Endothelial cell of umbilical vein (primary cell): ENCODE measurements around the gene CROCC2. TPM values are rescaled to one million over a fixed set of nuclear protein-coding genes. Genes with fewer than 3 reads are reported as not detected.

ENCODE experiments used
- BruUV-seq: library from RNA; stranded (reverse); fragments of 400-500 nt; replicated peaks from 2 replicates; lab custom pipeline; 2021; lab: Mats Ljungman, UMichigan
- CTCF ChIA-PET: fragments of 300-600, 350-600 bp; sonication (Branson Sonifier 250); formaldehyde crosslinking; loops from one replicate; lab custom pipeline; 2021; ENCODE audit warnings: antibody characterized with exemption, inconsistent platforms; lab: Charles Lee
- POLR2A ChIA-PET: fragments of 300-600, 350-600 bp; sonication (Branson Sonifier 250); formaldehyde crosslinking; loops from one replicate; lab custom pipeline; 2021; ENCODE audit warnings: antibody characterized with exemption, inconsistent platforms; lab: Charles Lee
- DNase-seq: peaks from one replicate; pipeline ENCODE4 v3.0.0-alpha.2; 2011; ENCODE audit warnings: low read depth, low spot score
- FAIRE-seq: peaks from 2 replicates; lab custom pipeline; 2011; peaks lifted over from hg19 to GRCh38; lab: Jason Lieb, UNC
- H2AFZ ChIP-seq: 2 replicates; pipeline ENCODE4 v1.6.0; 2012; ENCODE audit warnings: low read depth, low read length, control low read depth, inconsistent platforms
- H3K27ac ChIP-seq: 2 replicates; pipeline ENCODE4 v1.5.1; 2011; ENCODE audit warnings: low read depth, mild to moderate bottlenecking, control low read depth, low read length, moderate library complexity; ENCODE audit not compliant: insufficient read depth
- H3K27me3 ChIP-seq, 2 experiments: 2 replicates each; pipeline versions ENCODE4 v1.6.0 to v1.6.1; 2011; ENCODE audit warnings: low read length in 2 of 2, mixed read lengths in 1 of 2; ENCODE audit not compliant: control insufficient read depth in 2 of 2, insufficient read depth in 2 of 2
- H3K36me3 ChIP-seq, 2 experiments: 2 replicates in 1 of 2; 3 replicates in 1 of 2; pipeline ENCODE4 v1.5.1; 2011; ENCODE audit warnings: low read length in 2 of 2, mild to moderate bottlenecking in 1 of 2, moderate library complexity in 1 of 2; ENCODE audit not compliant: control insufficient read depth in 2 of 2, insufficient read depth in 2 of 2; ENCODE audit errors: extremely low read depth in 1 of 2
- H3K4me1 ChIP-seq: 3 replicates; pipeline ENCODE4 v1.5.1; 2011; ENCODE audit warnings: mild to moderate bottlenecking, low read length; ENCODE audit not compliant: control insufficient read depth, insufficient read depth; ENCODE audit errors: extremely low read depth
- H3K4me2 ChIP-seq: 2 replicates; pipeline ENCODE4 v1.6.1; 2011; ENCODE audit warnings: low read length, control low read depth, mixed read lengths; ENCODE audit not compliant: insufficient read depth
- H3K4me3 ChIP-seq, 3 experiments: fragments of 200-600 bp in 1 of 3; sonication (generic), shearing (Covaris generic) in 1 of 3; replicated peaks in 1 of 3; 2 replicates each; pipeline ENCODE4 v1.5.1; 2011 to 2016; ENCODE audit warnings: control low read depth in 3 of 3, low read length in 3 of 3, mild to moderate bottlenecking in 2 of 3, inconsistent platforms in 1 of 3, low read depth in 1 of 3, moderate library complexity in 1 of 3; ENCODE audit not compliant: insufficient read depth in 1 of 3
- H3K79me2 ChIP-seq: 2 replicates; pipeline ENCODE4 v1.6.0; 2012; ENCODE audit warnings: low read length, inconsistent platforms; ENCODE audit not compliant: control insufficient read depth, insufficient read depth
- H3K9ac ChIP-seq: replicated peaks from 2 replicates; pipeline ENCODE3; 2011; ENCODE audit warnings: low read length, control low read depth; ENCODE audit not compliant: insufficient read depth; ENCODE audit errors: extremely low read depth
- H3K9me1 ChIP-seq: replicated peaks from 3 replicates; pipeline ENCODE4 v1.6.0; 2011; ENCODE audit warnings: mild to moderate bottlenecking, low read length; ENCODE audit not compliant: control insufficient read depth, insufficient read depth; ENCODE audit errors: extremely low read depth
- H3K9me3 ChIP-seq: replicated peaks from 2 replicates; pipeline ENCODE4 v1.5.1; 2012; ENCODE audit warnings: low read length, inconsistent platforms; ENCODE audit not compliant: control insufficient read depth, insufficient read depth
- H4K20me1 ChIP-seq: replicated peaks from 2 replicates; pipeline ENCODE3; 2011; ENCODE audit warnings: mild to moderate bottlenecking, low read length; ENCODE audit not compliant: control insufficient read depth, insufficient read depth; ENCODE audit errors: extremely low read depth
- CTCF ChIP-seq, 2 donors: IDR thresholded peaks; 1 replicate in 1 of 2; 2 replicates in 1 of 2; pipeline ENCODE4 v1.5.1; 2011; ENCODE audit warnings: low read length in 2 of 2, mild to moderate bottlenecking in 2 of 2, moderate library complexity in 2 of 2, control low read depth in 1 of 2, inconsistent platforms in 1 of 2, low read depth in 1 of 2; ENCODE audit not compliant: insufficient read depth in 1 of 2; ENCODE audit errors: extremely low read depth in 1 of 2
- EZH2 ChIP-seq: IDR thresholded peaks from 2 replicates; pipeline ENCODE4 v1.6.1; 2012; ENCODE audit warnings: borderline replicate concordance, low read depth, mild to moderate bottlenecking, moderate library complexity, low read length, inconsistent platforms; ENCODE audit not compliant: severe bottlenecking
- FOS ChIP-seq: IDR thresholded peaks from 2 replicates; pipeline ENCODE4 v1.6.1; 2011; ENCODE audit warnings: mild to moderate bottlenecking, low read length, moderate library complexity, borderline replicate concordance; ENCODE audit not compliant: insufficient read depth
- GATA2 ChIP-seq: IDR thresholded peaks from 2 replicates; pipeline ENCODE4 v1.7.0; 2011; ENCODE audit warnings: low read depth, mild to moderate bottlenecking, moderate library complexity, mixed read lengths, low read length; ENCODE audit not compliant: insufficient read length, insufficient read depth
- JUN ChIP-seq: IDR thresholded peaks from 2 replicates; pipeline ENCODE4 v1.6.1; 2011; ENCODE audit warnings: borderline replicate concordance, low read depth; ENCODE audit not compliant: insufficient read length, insufficient read depth
- MAX ChIP-seq: IDR thresholded peaks from 2 replicates; pipeline ENCODE4 v1.6.1; 2011; ENCODE audit not compliant: insufficient read depth, insufficient read length
- MYC ChIP-seq: IDR thresholded peaks from one replicate; pipeline ENCODE4 v1.6.1; 2011; ENCODE audit warnings: mild to moderate bottlenecking, low read depth, low read length
- POLR2A ChIP-seq: IDR thresholded peaks from 2 replicates; pipeline ENCODE4 v1.6.1; 2012; ENCODE audit warnings: low read depth, mild to moderate bottlenecking, control low read depth, low read length
- POLR2AphosphoS5 ChIP-seq: IDR thresholded peaks from 2 replicates; pipeline ENCODE4 v1.6.1; 2012; ENCODE audit warnings: low read depth, mild to moderate bottlenecking, control low read depth, low read length, moderate library complexity; ENCODE audit not compliant: insufficient read depth
- dilution Hi-C: fragments of 300-500 bp; cut with MboI; formaldehyde crosslinking; loops from one replicate; pipeline ENCODE4 v1.15.0; 2019; ENCODE audit warnings: low sequenced_read_pairs; ENCODE audit not compliant: extremely low pct_ligation_motif_present
- intact Hi-C: fragments of 100-400 bp; cut with micrococcal nuclease; formaldehyde crosslinking; loops from one replicate; pipeline ENCODE4 v1.10.0; 2022
- polyA plus RNA-seq, 4 experiments: library from polyadenylated mRNA; depleted of rRNA in 3 of 4; stranded (reverse) in 3 of 4; unstranded in 1 of 4; fragments of >200 nt; gene quantifications; 2 replicates each; pipeline versions ENCODE4 v1.2.1 to v1.2.3, GENCODE V29; 2011 to 2012; ENCODE audit warnings: missing spikeins in 1 of 4
- total RNA-seq: library from RNA; stranded (reverse); gene quantifications from 2 replicates; pipeline ENCODE4 v1.2.3, GENCODE V29; 2021

CROCC2 gene
- total and polyA plus RNA-seq, 2 donors (not counting 3 experiments of a cell fraction or from before 2014, with no cell fraction given) = not detected

DNA sequence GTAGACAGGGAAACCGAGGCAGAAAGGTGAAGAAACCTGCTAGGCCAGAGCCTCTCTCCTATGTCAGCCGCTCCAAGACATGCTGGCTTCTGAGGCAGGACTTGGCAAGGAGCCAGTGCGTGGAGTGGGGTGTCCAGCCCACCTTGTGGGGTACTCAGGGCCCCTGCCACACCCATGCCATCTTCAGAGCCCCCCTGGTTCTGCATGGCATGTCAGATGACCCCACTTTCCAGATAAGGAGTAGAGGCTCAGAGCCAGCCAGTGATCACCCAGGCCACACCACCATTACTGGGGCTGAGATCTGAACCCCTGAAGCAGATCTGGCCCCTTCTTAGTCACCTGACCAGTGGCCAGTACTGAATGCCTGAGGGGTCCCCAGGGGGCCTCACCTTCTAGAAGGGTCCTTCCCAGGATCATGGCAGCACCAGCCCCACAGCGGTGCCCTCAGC is 14.7 kb downstream of the CROCC2 start:
- no peaks in the 10 kb centered on the region for H3K9me3 ChIP-seq
- no peaks in the 10 kb centered on the region for H3K9me1 ChIP-seq
- H3K4me1 ChIP-seq = no peaks in the 10 kb centered on the region
- no TSS peak for BruUV-seq
- no peak overlapping the region for H3K27ac ChIP-seq
- no peaks in the 10 kb centered on the region for H3K79me2 ChIP-seq
- no peak overlapping the region for H2AFZ ChIP-seq
- H3K9ac ChIP-seq = no peak overlapping the region
- ChIA-PET CTCF (interaction anchor here (1.1 kb wide), 1 partner anchor 158 kb away, joined by 4 read pairs; no protein-coding TSS in a partner anchor), POLR2A (no interaction called here)
- no peak overlapping the region for H3K4me3 ChIP-seq
- H3K4me2 ChIP-seq = no peak overlapping the region
- H4K20me1 ChIP-seq = no peaks in the 10 kb centered on the region
- no peak for FAIRE-seq
- no peaks in the 10 kb centered on the region for H3K36me3 ChIP-seq
- TF ChIP-seq FOS (no peak), CTCF (IDR thresholded peaks at IDR 0.05; ENCODE audit: extremely low read depth in 1 of 2, insufficient read depth in 1 of 2, low read depth in 1 of 2, low read length in 2 of 2) (no peak), MYC (no peak), POLR2AphosphoS5 (no peak), GATA2 (no peak), MAX (no peak), JUN (no peak), EZH2 (no peak), POLR2A (no peak)
- no peaks in the 10 kb centered on the region for H3K27me3 ChIP-seq
- no peak for DNase-seq
- dilution Hi-C loops = no loop called here
- intact Hi-C loops = no loop called here
